GM18517 (cell line): ENCODE data around the gene DAGLA.

Experiments
- ATAC-seq: cut with Tn5 transposase; IDR thresholded peaks from one replicate; pipeline ENCODE4 v1.9.1; 2021; ENCODE audit warnings: mild to moderate bottlenecking, moderate library complexity; ENCODE audit not compliant: unreplicated experiment

DAGLA gene

GRCh38 chr11:61775606-61776554, 95.7 kb downstream of the DAGLA start:
- ATAC-seq, result no peak

GRCh38 chr11:61776561-61777075, 96.4 kb downstream of the DAGLA start:
- no peak for ATAC-seq

DNA sequence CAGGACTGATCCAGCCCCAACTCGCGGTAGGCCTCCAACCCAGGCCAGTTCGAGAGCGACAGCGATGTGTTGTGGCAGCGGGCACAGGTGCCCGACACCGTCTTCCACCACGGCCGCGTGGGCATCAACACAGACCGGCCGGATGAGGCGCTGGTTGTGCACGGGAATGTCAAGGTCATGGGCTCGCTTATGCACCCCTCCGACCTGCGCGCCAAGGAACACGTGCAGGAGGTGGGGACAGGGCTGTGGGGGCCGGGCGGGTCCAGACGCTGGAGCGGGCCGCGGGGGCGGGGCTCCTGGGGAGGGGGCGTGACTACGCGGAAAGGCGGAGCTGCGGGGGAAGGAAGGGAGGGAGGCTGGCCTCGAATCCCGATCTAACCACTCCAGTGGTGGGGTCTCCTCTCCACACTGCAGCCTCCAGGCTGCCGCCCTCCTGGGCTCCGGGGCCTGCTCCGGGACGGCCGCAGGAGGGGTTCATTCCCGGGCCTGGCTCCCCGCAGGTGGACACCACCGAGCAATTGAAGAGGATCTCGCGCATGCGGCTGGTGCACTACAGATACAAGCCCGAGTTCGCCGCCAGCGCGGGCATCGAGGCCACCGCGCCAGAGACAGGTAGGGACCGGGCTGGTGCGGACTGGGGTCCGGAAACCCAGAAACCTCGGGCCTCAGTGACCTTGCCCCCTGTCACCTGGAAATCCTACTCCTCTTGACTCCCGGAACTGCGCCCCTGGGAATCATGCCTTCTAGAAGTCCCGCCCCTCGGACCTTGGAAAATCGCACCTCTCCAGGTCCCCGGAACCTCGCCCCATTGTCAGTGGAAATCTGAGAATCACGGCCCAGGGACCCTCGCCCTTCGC, 97.3 kb downstream of the DAGLA start:
- no peak for ATAC-seq

DNA sequence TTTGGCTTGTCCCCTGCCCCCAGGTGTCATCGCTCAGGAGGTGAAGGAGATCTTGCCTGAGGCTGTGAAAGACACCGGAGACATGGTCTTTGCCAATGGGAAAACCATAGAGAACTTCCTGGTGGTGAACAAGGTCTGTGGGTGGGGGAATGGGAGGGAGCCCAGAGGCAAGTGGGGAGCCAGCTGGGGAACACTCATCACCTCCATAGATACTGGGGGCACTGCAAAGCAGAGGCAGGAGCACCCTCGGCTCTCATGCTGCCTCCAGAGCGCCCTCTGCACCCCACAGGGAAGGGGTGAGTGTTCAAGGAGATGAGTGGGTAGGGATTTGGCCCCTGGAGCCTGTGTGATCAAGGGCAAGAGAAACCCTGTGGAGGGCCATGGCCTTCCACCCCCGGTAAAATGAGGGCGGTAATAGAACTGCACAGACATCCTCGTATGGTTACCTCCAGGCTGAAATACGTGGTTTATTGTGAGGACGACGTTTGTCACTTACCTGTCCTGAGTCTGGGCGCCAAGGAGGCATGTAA, 98.2 kb downstream of the DAGLA start:
- ATAC-seq, result no peak

DNA sequence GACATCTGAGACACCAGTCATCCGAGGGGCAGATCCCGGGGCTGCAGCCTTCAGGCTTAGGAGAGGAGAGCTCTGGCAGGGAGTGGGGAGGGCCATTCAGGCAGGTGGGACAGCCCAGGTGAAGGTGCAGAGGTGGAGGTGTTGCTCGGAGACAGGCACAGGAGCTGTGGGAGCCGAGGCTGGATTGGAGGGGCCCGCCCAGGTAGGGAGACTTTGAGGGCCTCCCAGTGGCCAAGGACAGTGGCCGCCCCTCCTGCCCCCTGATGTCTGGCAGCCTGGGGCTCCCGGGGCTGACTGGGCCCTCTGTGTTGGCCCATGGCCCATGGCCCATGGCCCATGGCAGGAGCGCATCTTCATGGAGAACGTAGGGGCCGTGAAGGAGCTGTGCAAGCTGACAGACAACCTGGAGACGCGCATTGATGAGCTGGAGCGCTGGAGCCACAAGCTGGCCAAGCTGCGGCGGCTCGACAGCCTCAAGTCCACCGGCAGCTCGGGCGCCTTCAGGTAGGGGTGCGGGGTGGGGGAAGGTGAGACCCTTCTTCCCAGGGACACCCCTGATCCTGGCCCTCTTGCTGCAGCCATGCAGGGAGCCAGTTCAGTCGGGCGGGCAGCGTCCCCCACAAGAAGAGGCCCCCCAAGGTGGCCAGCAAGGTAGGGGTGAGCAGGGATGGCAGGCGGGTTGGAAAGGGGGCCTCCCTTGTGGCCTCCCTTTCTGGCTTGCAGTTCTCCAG, 98.9 kb downstream of the DAGLA start:
- no peak for ATAC-seq

GRCh38 chr11:61779666-61780525, 99.7 kb downstream of the DAGLA start:
- no peak for ATAC-seq

DNA sequence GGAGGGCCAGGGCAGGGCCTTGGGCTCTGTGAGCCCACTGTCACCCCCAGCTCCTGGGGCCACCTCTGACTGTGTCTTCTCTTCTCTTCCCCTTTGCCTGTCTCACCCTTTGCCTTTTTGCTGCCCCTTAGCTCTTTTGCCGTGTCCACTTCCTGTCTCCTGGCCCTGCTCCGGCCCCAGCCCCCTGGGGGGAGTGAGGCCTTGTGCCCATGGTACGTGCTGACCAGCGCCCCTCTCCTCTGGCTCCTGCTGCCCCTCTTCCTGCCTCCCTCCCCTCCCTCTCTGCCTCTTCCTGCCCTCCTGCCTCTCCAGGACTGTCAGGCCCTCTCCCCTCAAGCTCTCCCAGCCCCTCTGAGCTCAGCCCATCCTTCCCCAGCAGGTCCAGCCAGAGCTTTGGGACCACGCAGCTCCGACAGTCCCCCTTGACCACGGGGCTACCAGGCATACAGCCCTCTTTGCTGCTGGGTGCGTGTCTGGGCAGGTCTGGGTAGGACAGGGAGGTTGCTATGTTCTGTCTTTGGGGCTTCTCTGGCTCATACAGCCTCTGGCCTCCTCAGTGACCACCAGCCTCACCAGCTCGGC, 100.5 kb downstream of the DAGLA start:
- ATAC-seq, result no peak

DNA sequence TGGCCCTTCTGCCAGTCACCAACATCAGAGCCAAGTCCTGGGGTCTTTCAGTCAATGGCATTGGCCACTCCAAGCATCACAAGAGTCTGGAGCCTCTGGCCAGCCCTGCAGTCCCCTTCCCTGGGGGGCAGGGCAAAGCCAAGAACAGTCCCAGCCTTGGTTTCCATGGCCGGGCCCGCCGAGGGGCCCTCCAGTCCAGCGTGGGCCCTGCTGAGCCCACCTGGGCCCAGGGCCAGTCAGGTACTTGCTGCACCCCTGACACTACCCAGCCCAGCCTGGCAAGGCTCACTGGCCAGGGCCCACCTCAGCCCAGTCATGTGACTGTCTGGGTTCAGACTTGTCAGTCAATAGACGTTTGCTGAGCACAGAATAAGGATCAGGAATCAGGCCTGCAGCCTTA, 101.4 kb downstream of the DAGLA start:
- no peak for ATAC-seq

DNA sequence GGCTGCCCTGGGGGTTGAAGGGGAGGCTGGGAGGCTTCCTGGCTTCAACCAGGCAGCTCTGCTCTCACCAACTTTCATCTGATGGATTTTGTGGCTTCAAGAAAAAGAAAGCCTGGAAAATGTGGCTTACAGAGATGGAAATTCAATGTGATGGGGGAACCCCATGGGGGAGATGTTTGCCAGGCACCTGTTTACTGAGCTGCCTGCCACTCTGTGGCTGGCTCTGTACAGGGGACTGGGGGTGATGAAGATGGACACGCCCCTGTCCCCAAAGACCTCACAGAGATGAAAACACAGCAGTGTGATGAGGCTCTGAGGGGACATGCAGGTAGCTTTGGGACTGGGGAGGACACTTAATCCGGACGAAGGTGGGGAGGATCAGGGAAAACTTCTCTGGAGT, 102.1 kb downstream of the DAGLA start:
- ATAC-seq, result no peak

GRCh38 chr11:61782841-61783240, 102.7 kb downstream of the DAGLA start:
- no peak for ATAC-seq

- ATAC-seq, result no peak
Measured at GRCh38 chr11:61783717-61784505, 103.7 kb downstream of the DAGLA start.

GRCh38 chr11:61784506-61784805, 104.3 kb downstream of the DAGLA start:
- ATAC-seq, result no peak

GRCh38 chr11:61785837-61786402, 105.7 kb downstream of the DAGLA start:
- no peak for ATAC-seq

DNA sequence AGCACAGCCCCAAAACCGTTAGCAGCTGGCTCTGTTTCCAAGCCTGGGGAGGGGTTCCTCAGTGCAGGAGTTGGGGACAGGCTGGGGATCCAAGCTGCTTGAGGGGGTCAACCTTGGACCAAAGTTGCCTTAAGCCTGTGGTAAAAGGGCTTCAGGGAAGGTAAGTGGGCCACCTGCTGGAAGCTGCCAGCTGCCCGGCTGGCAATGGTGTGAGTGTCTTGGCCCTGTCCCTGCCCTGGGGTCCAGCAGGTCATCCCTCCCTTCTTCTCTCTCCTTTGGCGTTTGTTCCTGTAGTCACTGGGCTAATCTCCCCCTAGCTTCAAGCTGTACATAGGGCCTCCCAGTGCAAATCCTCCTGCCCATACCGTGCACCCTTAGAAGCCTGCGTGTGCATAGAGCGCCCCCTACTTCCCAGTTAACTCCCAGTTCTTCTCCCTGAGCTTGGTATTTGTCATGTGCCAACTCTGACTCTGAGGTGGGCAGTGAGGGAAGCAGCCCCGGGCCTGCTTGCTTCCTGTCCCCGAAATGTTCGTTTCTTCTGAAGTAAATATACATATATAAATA, 107.8 kb downstream of the DAGLA start:
- no peak for ATAC-seq

GRCh38 chr11:61791737-61792309, 111.6 kb downstream of the DAGLA start:
- peak; percentile 14 for ATAC-seq

DNA sequence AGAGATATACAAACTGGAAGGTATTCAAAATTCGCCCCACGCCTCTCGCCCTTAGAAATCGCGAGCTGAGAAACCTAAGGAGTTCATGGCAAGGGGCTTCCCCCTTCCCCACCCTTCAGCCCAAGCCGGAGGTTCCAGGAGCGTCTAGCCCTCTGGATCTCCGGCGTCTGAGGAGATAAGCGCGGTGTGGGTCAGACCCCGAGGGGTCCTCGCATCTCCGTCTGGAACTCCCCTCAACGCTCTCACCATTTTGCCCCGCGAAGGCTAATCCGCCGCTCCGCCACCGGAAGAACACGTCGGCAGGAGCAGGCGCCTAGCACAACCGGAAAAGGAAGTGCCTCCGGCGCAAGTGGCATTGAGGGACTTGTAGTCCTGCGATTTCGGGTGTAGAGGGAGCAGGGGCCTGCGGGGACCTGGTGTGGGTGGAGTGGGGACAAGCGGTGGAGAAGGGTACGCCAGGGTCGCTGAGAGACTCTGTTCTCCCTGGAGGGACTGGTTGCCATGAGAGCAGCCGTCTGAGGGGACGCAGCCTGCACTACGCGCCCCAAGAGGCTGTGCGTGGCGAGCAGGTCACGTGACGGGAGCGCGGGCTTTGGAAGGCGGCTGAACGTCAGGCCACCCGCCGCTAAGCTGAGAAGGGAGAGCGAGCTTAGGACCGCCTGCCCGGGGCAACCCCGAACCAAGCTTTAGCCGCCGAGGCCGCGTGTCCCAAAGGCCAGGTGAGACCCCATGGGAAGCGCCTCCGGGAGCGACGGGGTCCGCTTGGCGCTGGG, 112.3 kb downstream of the DAGLA start, which contains the start of the genes FEN1 and TMEM258:
Gene FEN1 (plus strand): TSS at position 602 of the 773 bp plus-strand sequence. CDS start 2,451 bp downstream, outside the sequence.
Gene TMEM258 (minus strand): TSS at position 290 of the 773 bp plus-strand sequence. CDS start 41 bp downstream, at position 249.
- ATAC-seq, result peak; percentile 82
